Measurements from ENCODE around the gene TMEM87B.
"Not testable (repeated sequence)": the region's sequence is repeated elsewhere in the genome, so short reads cannot be mapped to it uniquely, and the experiment has no call there.

TMEM87B gene

DNA sequence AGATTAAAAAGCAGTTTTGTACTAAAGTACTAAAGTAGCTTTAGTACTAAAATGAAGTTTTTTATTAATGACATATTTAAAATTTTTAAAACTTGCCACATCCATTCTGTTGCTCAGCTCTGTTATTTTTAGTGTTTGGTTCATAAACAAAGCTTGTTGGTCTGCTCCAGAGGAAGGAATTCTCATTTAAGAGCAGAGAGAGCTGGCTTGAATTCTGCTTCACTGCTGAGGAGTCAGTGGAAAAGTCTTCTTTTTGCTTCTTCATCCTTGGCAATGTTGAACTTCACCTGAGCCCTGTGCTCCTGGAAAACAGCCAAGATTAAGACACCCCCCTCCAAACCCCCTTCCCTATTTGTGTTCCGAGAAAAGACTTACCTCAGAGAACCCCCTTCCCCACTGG lies 40.6 kb downstream of the TMEM87B start:
- Histone ChIP-seq H3K27me3 (ENCODE audit: insufficient read depth, low read length, poor library complexity) (no peaks in the 10 kb centered on the region), H3K79me1 (ENCODE audit: low read length) (no peaks in the 10 kb centered on the region), H2BK15ac (replicated peaks; ENCODE audit: low read depth) (no peak overlapping the region), H3K27ac (ENCODE audit: low read depth, low read length) (no peak overlapping the region), H2AK5ac (ENCODE audit: low read length) (no peak overlapping the region), H2BK5ac (ENCODE audit: low read length) (no peak overlapping the region), H3K56ac (ENCODE audit: low read length) (no peak overlapping the region), H3K4me1 (ENCODE audit: control insufficient read depth, low read depth, low read length) (no peaks in the 10 kb centered on the region), H3K4me2 (ENCODE audit: low read length) (no peak overlapping the region), H3K23ac (ENCODE audit: low read length) (no peak overlapping the region), H3K36me3 (ENCODE audit: control insufficient read depth, insufficient read depth, low read length) (peaks cover 3% of the 10 kb centered on the region), H4K8ac (ENCODE audit: low read depth, low read length) (no peak overlapping the region), H2BK120ac (ENCODE audit: low read depth, low read length) (no peak overlapping the region), H3K79me2 (ENCODE audit: control insufficient read depth, insufficient read depth, low read length) (no peaks in the 10 kb centered on the region), H3K18ac (ENCODE audit: low read length) (no peak overlapping the region), H3K4me3 (ENCODE audit: low read length) (no peak overlapping the region), H3K9ac (ENCODE audit: low read length) (no peak overlapping the region), H3K4ac (ENCODE audit: low read depth, low read length) (no peak overlapping the region), H4K5ac (ENCODE audit: low read length) (no peak overlapping the region)
- no CpG with 5 or more reads among the region's 1 CpG for whole genome bisulfite sequencing (ENCODE audit: extremely low coverage, insufficient coverage, low lambda C conversion rate)
- no peak for DNase-seq

DNA sequence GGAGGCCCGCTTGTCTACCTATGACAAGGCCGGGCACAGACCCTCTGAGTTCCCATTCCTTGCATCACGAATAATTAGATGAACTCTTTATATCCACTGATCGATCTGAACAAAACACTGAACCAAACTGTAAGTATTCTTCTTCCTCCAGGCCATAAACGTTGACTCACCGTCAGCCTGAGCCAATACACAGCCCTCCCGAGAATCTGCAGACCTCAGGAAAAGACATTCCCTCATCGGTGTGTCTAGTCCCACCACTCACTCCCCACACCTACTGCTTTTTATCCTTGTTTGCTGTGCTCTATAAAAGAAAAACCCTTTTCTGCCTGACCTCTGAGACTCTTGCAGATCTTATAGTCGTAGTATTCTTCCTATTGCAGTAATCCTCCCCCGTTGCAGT lies 41.0 kb downstream of the TMEM87B start:
- Histone ChIP-seq H3K27me3 (ENCODE audit: insufficient read depth, low read length, poor library complexity) (no peaks in the 10 kb centered on the region), H3K18ac (ENCODE audit: low read length) (no peak overlapping the region), H2BK5ac (ENCODE audit: low read length) (no peak overlapping the region), H3K4me2 (ENCODE audit: low read length) (no peak overlapping the region), H3K4me3 (ENCODE audit: low read length) (no peak overlapping the region), H4K5ac (ENCODE audit: low read length) (no peak overlapping the region), H4K8ac (ENCODE audit: low read depth, low read length) (no peak overlapping the region), H3K56ac (ENCODE audit: low read length) (no peak overlapping the region), H3K79me1 (ENCODE audit: low read length) (no peaks in the 10 kb centered on the region), H3K36me3 (ENCODE audit: control insufficient read depth, insufficient read depth, low read length) (peaks cover 3% of the 10 kb centered on the region), H3K23ac (ENCODE audit: low read length) (no peak overlapping the region), H3K79me2 (ENCODE audit: control insufficient read depth, insufficient read depth, low read length) (no peaks in the 10 kb centered on the region), H3K4ac (ENCODE audit: low read depth, low read length) (no peak overlapping the region), H2AK5ac (ENCODE audit: low read length) (no peak overlapping the region), H2BK120ac (ENCODE audit: low read depth, low read length) (no peak overlapping the region), H3K4me1 (ENCODE audit: control insufficient read depth, low read depth, low read length) (no peaks in the 10 kb centered on the region), H3K9ac (ENCODE audit: low read length) (no peak overlapping the region), H3K27ac (ENCODE audit: low read depth, low read length) (no peak overlapping the region), H2BK15ac (replicated peaks; ENCODE audit: low read depth) (no peak overlapping the region)
- WGBS (ENCODE audit: extremely low coverage, insufficient coverage, low lambda C conversion rate) = no CpG with 5 or more reads among the region's 10 CpGs
- DNase-seq = peak; percentile 51

DNA sequence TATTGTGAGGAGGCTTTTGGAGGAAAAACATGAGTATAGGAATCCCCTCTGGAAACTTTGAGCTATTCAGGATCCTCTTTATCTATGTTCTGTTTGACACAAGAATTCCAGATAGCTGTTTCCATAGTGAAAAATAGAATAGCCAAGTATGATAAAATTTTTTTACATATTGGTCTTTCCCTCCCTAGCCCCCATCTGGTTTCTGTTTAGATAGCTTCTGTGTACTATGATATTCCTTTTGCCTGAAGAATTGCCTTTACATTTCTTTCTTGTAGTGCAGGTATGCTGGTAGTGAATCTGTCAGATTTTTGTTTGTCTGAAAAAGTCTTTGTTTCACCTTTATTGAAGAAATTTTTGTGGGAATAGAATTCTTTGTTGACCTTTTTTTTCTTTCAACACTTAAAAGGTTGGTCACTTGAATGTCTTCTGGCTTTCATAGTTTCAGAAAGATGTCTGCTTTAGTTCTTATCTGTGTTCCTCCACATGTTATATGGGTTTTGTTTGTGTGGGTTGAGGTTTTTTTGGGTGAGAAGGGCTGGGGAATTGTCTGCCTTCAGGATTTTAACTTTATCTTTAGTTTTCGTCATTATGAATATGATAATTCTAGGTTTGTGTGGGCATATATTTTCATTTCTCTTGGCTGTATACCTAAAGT lies 53.2 kb downstream of the TMEM87B start:
- no peak overlapping the region for H3K27ac ChIP-seq (ENCODE audit: low read depth, low read length)
- no peaks in the 10 kb centered on the region for H3K79me1 ChIP-seq (ENCODE audit: low read length)
- no peak overlapping the region for H3K9ac ChIP-seq (ENCODE audit: low read length)
- H4K5ac ChIP-seq (ENCODE audit: low read length) = no peak overlapping the region
- no peaks in the 10 kb centered on the region for H3K36me3 ChIP-seq (ENCODE audit: control insufficient read depth, insufficient read depth, low read length)
- H2AK5ac ChIP-seq (ENCODE audit: low read length) = no peak overlapping the region
- no peak overlapping the region for H2BK15ac ChIP-seq (replicated peaks; ENCODE audit: low read depth)
- no peak overlapping the region for H2BK5ac ChIP-seq (ENCODE audit: low read length)
- H3K27me3 ChIP-seq (ENCODE audit: insufficient read depth, low read length, poor library complexity) = no peaks in the 10 kb centered on the region
- H3K18ac ChIP-seq (ENCODE audit: low read length) = no peak overlapping the region
- no peaks in the 10 kb centered on the region for H3K79me2 ChIP-seq (ENCODE audit: control insufficient read depth, insufficient read depth, low read length)
- no peak overlapping the region for H3K4me2 ChIP-seq (ENCODE audit: low read length)
- no peak for DNase-seq
- H3K4me1 ChIP-seq (ENCODE audit: control insufficient read depth, low read depth, low read length) = no peaks in the 10 kb centered on the region
- no peak overlapping the region for H4K8ac ChIP-seq (ENCODE audit: low read depth, low read length)
- no peak overlapping the region for H3K4me3 ChIP-seq (ENCODE audit: low read length)
- no CpG with 5 or more reads among the region's 1 CpG for WGBS (ENCODE audit: extremely low coverage, insufficient coverage, low lambda C conversion rate)
- H3K23ac ChIP-seq (ENCODE audit: low read length) = no peak overlapping the region
- no peak overlapping the region for H2BK120ac ChIP-seq (ENCODE audit: low read depth, low read length)
- no peak overlapping the region for H3K4ac ChIP-seq (ENCODE audit: low read depth, low read length)
- no peak overlapping the region for H3K56ac ChIP-seq (ENCODE audit: low read length)

- Histone ChIP-seq H3K4ac (ENCODE audit: low read depth, low read length) (no peak overlapping the region), H3K23ac (ENCODE audit: low read length) (no peak overlapping the region), H3K79me1 (ENCODE audit: low read length) (no peaks in the 10 kb centered on the region), H3K4me1 (ENCODE audit: control insufficient read depth, low read depth, low read length) (no peaks in the 10 kb centered on the region), H3K9ac (ENCODE audit: low read length) (no peak overlapping the region), H2BK5ac (ENCODE audit: low read length) (no peak overlapping the region), H3K4me2 (ENCODE audit: low read length) (no peak overlapping the region), H3K27me3 (ENCODE audit: insufficient read depth, low read length, poor library complexity) (no peaks in the 10 kb centered on the region), H3K79me2 (ENCODE audit: control insufficient read depth, insufficient read depth, low read length) (no peaks in the 10 kb centered on the region), H3K4me3 (ENCODE audit: low read length) (no peak overlapping the region), H2AK5ac (ENCODE audit: low read length) (no peak overlapping the region), H3K18ac (ENCODE audit: low read length) (no peak overlapping the region), H2BK120ac (ENCODE audit: low read depth, low read length) (no peak overlapping the region), H3K27ac (ENCODE audit: low read depth, low read length) (no peak overlapping the region), H4K8ac (ENCODE audit: low read depth, low read length) (no peak overlapping the region), H4K5ac (ENCODE audit: low read length) (no peak overlapping the region), H3K56ac (ENCODE audit: low read length) (no peak overlapping the region), H3K36me3 (ENCODE audit: control insufficient read depth, insufficient read depth, low read length) (no peaks in the 10 kb centered on the region), H2BK15ac (replicated peaks; ENCODE audit: low read depth) (no peak overlapping the region)
- DNase-seq = no peak
Observed at GRCh38 chr2:112109278-112109677, 54.2 kb downstream of the TMEM87B start.

GRCh38 chr2:112110966-112111365 lies 55.9 kb downstream of the TMEM87B start:
- Histone ChIP-seq H3K56ac (ENCODE audit: low read length) (no peak overlapping the region), H2AK5ac (ENCODE audit: low read length) (no peak overlapping the region), H3K4ac (ENCODE audit: low read depth, low read length) (no peak overlapping the region), H3K36me3 (ENCODE audit: control insufficient read depth, insufficient read depth, low read length) (no peaks in the 10 kb centered on the region), H2BK120ac (ENCODE audit: low read depth, low read length) (no peak overlapping the region), H3K9ac (ENCODE audit: low read length) (no peak overlapping the region), H3K27ac (ENCODE audit: low read depth, low read length) (no peak overlapping the region), H4K8ac (ENCODE audit: low read depth, low read length) (no peak overlapping the region), H3K79me1 (ENCODE audit: low read length) (no peaks in the 10 kb centered on the region), H2BK5ac (ENCODE audit: low read length) (no peak overlapping the region), H4K5ac (ENCODE audit: low read length) (no peak overlapping the region), H3K4me1 (ENCODE audit: control insufficient read depth, low read depth, low read length) (no peaks in the 10 kb centered on the region), H3K4me3 (ENCODE audit: low read length) (no peak overlapping the region), H3K79me2 (ENCODE audit: control insufficient read depth, insufficient read depth, low read length) (no peaks in the 10 kb centered on the region), H3K23ac (ENCODE audit: low read length) (no peak overlapping the region), H3K4me2 (ENCODE audit: low read length) (no peak overlapping the region), H2BK15ac (replicated peaks; ENCODE audit: low read depth) (no peak overlapping the region), H3K27me3 (ENCODE audit: insufficient read depth, low read length, poor library complexity) (no peaks in the 10 kb centered on the region), H3K18ac (ENCODE audit: low read length) (no peak overlapping the region)
- DNase-seq = no peak
- no CpG with 5 or more reads among the region's 1 CpG for WGBS (ENCODE audit: extremely low coverage, insufficient coverage, low lambda C conversion rate)

DNA sequence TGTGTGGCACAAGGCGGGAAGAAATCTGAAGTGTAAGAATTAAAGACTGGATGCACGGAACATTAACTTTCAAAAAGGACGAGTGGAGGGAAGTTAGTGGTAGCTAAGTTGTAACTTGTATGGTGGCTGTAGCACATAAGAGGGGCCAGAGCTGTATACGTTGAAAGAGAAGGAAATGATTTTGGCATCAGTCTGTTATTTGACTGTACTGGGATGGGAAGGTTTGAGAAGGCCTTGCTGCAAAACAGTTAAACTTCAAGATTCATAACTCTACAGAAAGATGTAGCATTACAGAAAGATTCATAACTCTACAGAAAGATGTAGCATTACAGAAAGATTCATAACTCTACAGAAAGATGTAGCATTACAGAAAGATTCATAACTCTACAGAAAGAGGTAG lies 58.3 kb downstream of the TMEM87B start:
- H3K18ac ChIP-seq (ENCODE audit: low read length) = not testable (repeated sequence)
- no CpG with 5 or more reads among the region's 4 CpGs for WGBS (ENCODE audit: extremely low coverage, insufficient coverage, low lambda C conversion rate)

More for the DNA sequence above, 58.3 kb downstream of the TMEM87B start:
- not testable (repeated sequence) for H3K23ac ChIP-seq (ENCODE audit: low read length); H4K5ac ChIP-seq (ENCODE audit: low read length); DNase-seq; H3K27me3 ChIP-seq (ENCODE audit: insufficient read depth, low read length, poor library complexity); H3K4me1 ChIP-seq (ENCODE audit: control insufficient read depth, low read depth, low read length); H3K4ac ChIP-seq (ENCODE audit: low read depth, low read length); H2AK5ac ChIP-seq (ENCODE audit: low read length); H4K8ac ChIP-seq (ENCODE audit: low read depth, low read length); H3K36me3 ChIP-seq (ENCODE audit: control insufficient read depth, insufficient read depth, low read length); H3K56ac ChIP-seq (ENCODE audit: low read length); H3K9ac ChIP-seq (ENCODE audit: low read length); H3K79me1 ChIP-seq (ENCODE audit: low read length); H3K4me2 ChIP-seq (ENCODE audit: low read length); H3K79me2 ChIP-seq (ENCODE audit: control insufficient read depth, insufficient read depth, low read length); H3K4me3 ChIP-seq (ENCODE audit: low read length); H3K27ac ChIP-seq (ENCODE audit: low read depth, low read length); H2BK5ac ChIP-seq (ENCODE audit: low read length); H2BK15ac ChIP-seq (replicated peaks; ENCODE audit: low read depth); H2BK120ac ChIP-seq (ENCODE audit: low read depth, low read length)

All from mesendoderm (in vitro differentiated cells).